ENCODE data around the gene ASCC1. TPM values are rescaled to one million over a fixed set of nuclear protein-coding genes. Genes with fewer than 3 reads are reported as not detected.

Gene ASCC1
- total and polyA plus RNA-seq, 2 of the 13 experiments (the other 11 are each of a cell fraction or from before 2014, with no cell fraction given), result 21.6 to 30.1 TPM

- TF ChIP-seq REST (IDR thresholded peaks at IDR 0.05; ENCODE audit: borderline replicate concordance in 1 of 2, low read depth in 1 of 2, low read length in 2 of 2), result no peak
- no peak for TF ChIP-seq IKZF1 (IDR thresholded peaks at IDR 0.05)
- no peak for TF ChIP-seq NCOR1 (IDR thresholded peaks at IDR 0.05; ENCODE audit: borderline replicate concordance, low read length)
- no peak for TF ChIP-seq ZNF850 (CRISPR knock-in tag; conservative IDR thresholded peaks at IDR 0.05)
- no peak for TF ChIP-seq ZNF780A (CRISPR knock-in tag; IDR thresholded peaks at IDR 0.05)
- peak; percentile 92 for TF ChIP-seq KDM3A (CRISPR knock-in tag; IDR thresholded peaks at IDR 0.05; ENCODE audit: low read depth)
- no peak for TF ChIP-seq SMARCC2 (IDR thresholded peaks at IDR 0.05)
- TF ChIP-seq PCBP1 (IDR thresholded peaks at IDR 0.05; ENCODE audit: borderline replicate concordance, low read depth, low read length), result peak; percentile 39; the same call in 1 of the 2 replicates
- TF ChIP-seq MED8 (CRISPR knock-in tag; IDR thresholded peaks at IDR 0.05; ENCODE audit: insufficient replicate concordance), result peak; percentile 84
- TF ChIP-seq ZBED4 (CRISPR knock-in tag; IDR thresholded peaks at IDR 0.05; ENCODE audit: borderline replicate concordance), result no peak
- no peak for TF ChIP-seq ZNF720 (CRISPR knock-in tag; IDR thresholded peaks at IDR 0.05)
- TF ChIP-seq ZNF772 (CRISPR knock-in tag; IDR thresholded peaks at IDR 0.05), result 0 out of 2 replicates have a peak, but pooled peaks have one; percentile 52
- no peak for TF ChIP-seq ZNF10 (CRISPR knock-in tag; IDR thresholded peaks at IDR 0.05; ENCODE audit: borderline replicate concordance, low read depth)
- TF ChIP-seq ZNF432 (CRISPR knock-in tag; IDR thresholded peaks at IDR 0.05; ENCODE audit: borderline replicate concordance), result no peak
- TF ChIP-seq ZFP82 (CRISPR knock-in tag; IDR thresholded peaks at IDR 0.05; ENCODE audit: borderline replicate concordance), result no peak; the same call in 1 of the 2 replicates
- no peak for TF ChIP-seq ETV6 (CRISPR knock-in tag; conservative IDR thresholded peaks at IDR 0.05)
- no peak for TF ChIP-seq SNRNP70 (IDR thresholded peaks at IDR 0.05; ENCODE audit: low read depth, low read length)
- peak; percentile 49; the same call in 1 of the 2 replicates for TF ChIP-seq ETV5 (CRISPR knock-in tag; IDR thresholded peaks at IDR 0.05; ENCODE audit: borderline replicate concordance)
- TF ChIP-seq NR2F6 (IDR thresholded peaks at IDR 0.05), result no peak
- peak; percentile 32; the same call in 1 of the 2 replicates for TF ChIP-seq NR2F6 (CRISPR knock-in tag; IDR thresholded peaks at IDR 0.05)
Observed at GRCh38 chr10:72260976-72261783, 45.1 kb upstream of the ASCC1 start (continued).

All from HepG2 (cell line).